ENCODE data around the gene RHBDD1. TPM values are rescaled to one million over a fixed set of nuclear protein-coding genes. Genes with fewer than 3 reads are reported as not detected.

Gene RHBDD1
- total RNA-seq, 1 donor from 2014 or later = 21.9 TPM

- no peak for DNase-seq (ENCODE audit: low spot score)
- Mint-ChIP-seq H3K36me3 (ENCODE audit: low read depth, unreplicated experiment) (no peaks in the 10 kb centered on the region), H3K27me3 (ENCODE audit: unreplicated experiment) (no peaks in the 10 kb centered on the region), H3K4me1 (ENCODE audit: unreplicated experiment) (no peaks in the 10 kb centered on the region), H3K27ac (ENCODE audit: unreplicated experiment) (no peak overlapping the region), H3K4me3 (ENCODE audit: unreplicated experiment) (no peak overlapping the region), H3K9me3 (ENCODE audit: unreplicated experiment) (no peaks in the 10 kb centered on the region)
- no peak for TF ChIP-seq CTCF (IDR thresholded peaks at IDR 0.05; ENCODE audit: unreplicated experiment)
Observed at GRCh38 chr2:226971084-226971483, 135.2 kb downstream of the RHBDD1 start.

GRCh38 chr2:226971770-226972169 lies 135.9 kb downstream of the RHBDD1 start:
- Mint-ChIP-seq H3K4me1 (ENCODE audit: unreplicated experiment) (no peaks in the 10 kb centered on the region), H3K4me3 (ENCODE audit: unreplicated experiment) (no peak overlapping the region), H3K36me3 (ENCODE audit: low read depth, unreplicated experiment) (no peaks in the 10 kb centered on the region), H3K27me3 (ENCODE audit: unreplicated experiment) (no peaks in the 10 kb centered on the region), H3K9me3 (ENCODE audit: unreplicated experiment) (no peaks in the 10 kb centered on the region), H3K27ac (ENCODE audit: unreplicated experiment) (no peak overlapping the region)
- no peak for DNase-seq (ENCODE audit: low spot score)
- no peak for TF ChIP-seq CTCF (IDR thresholded peaks at IDR 0.05; ENCODE audit: unreplicated experiment)

- Mint-ChIP-seq H3K9me3 (ENCODE audit: unreplicated experiment) (no peaks in the 10 kb centered on the region), H3K27ac (ENCODE audit: unreplicated experiment) (no peak overlapping the region), H3K27me3 (ENCODE audit: unreplicated experiment) (peaks cover 3% of the 10 kb centered on the region), H3K4me1 (ENCODE audit: unreplicated experiment) (no peaks in the 10 kb centered on the region), H3K4me3 (ENCODE audit: unreplicated experiment) (no peak overlapping the region), H3K36me3 (ENCODE audit: low read depth, unreplicated experiment) (no peaks in the 10 kb centered on the region)
- no peak for TF ChIP-seq CTCF (IDR thresholded peaks at IDR 0.05; ENCODE audit: unreplicated experiment)
- DNase-seq (ENCODE audit: low spot score) = no peak
Observed at GRCh38 chr2:226973816-226974215, 138.0 kb downstream of the RHBDD1 start.

- Mint-ChIP-seq H3K27me3 (ENCODE audit: unreplicated experiment) (peaks cover 3% of the 10 kb centered on the region), H3K27ac (ENCODE audit: unreplicated experiment) (no peak overlapping the region), H3K36me3 (ENCODE audit: low read depth, unreplicated experiment) (no peaks in the 10 kb centered on the region), H3K4me1 (ENCODE audit: unreplicated experiment) (no peaks in the 10 kb centered on the region), H3K4me3 (ENCODE audit: unreplicated experiment) (no peak overlapping the region), H3K9me3 (ENCODE audit: unreplicated experiment) (no peaks in the 10 kb centered on the region)
- no peak for DNase-seq (ENCODE audit: low spot score)
- TF ChIP-seq CTCF (IDR thresholded peaks at IDR 0.05; ENCODE audit: unreplicated experiment) = no peak
Observed at GRCh38 chr2:226977775-226978190, 141.9 kb downstream of the RHBDD1 start.

- no peaks in the 10 kb centered on the region for H3K9me3 Mint-ChIP-seq (ENCODE audit: unreplicated experiment)
Observed at GRCh38 chr2:226978300-226978699, 142.4 kb downstream of the RHBDD1 start.

More at GRCh38 chr2:226978300-226978699, 142.4 kb downstream of the RHBDD1 start:
- H3K27ac Mint-ChIP-seq (ENCODE audit: unreplicated experiment) = no peak overlapping the region
- no peaks in the 10 kb centered on the region for H3K4me1 Mint-ChIP-seq (ENCODE audit: unreplicated experiment)
- H3K36me3 Mint-ChIP-seq (ENCODE audit: low read depth, unreplicated experiment) = no peaks in the 10 kb centered on the region
- peaks cover 3% of the 10 kb centered on the region for H3K27me3 Mint-ChIP-seq (ENCODE audit: unreplicated experiment)
- no peak for DNase-seq (ENCODE audit: low spot score)
- no peak overlapping the region for H3K4me3 Mint-ChIP-seq (ENCODE audit: unreplicated experiment)
- TF ChIP-seq CTCF (IDR thresholded peaks at IDR 0.05; ENCODE audit: unreplicated experiment) = no peak
